ENCODE data around the gene NXPH3. TPM values are rescaled to one million over a fixed set of nuclear protein-coding genes. Genes with fewer than 3 reads are reported as not detected.
A peak's percentile ranks its signal among the peaks of the same experiment; 100 is the strongest.

Gene NXPH3
- total and polyA plus RNA-seq, 2 of the 13 experiments (the other 11 are each of a cell fraction or from before 2014, with no cell fraction given) = 0.04 to 0.58 TPM

GRCh38 chr17:49554694-49555494, 20.8 kb upstream of the NXPH3 start:
- WGBS (ENCODE audit: low lambda C conversion rate) = 13% methylated on average over 11 of the region's 14 CpGs
- TF ChIP-seq TEAD3 (CRISPR knock-in tag; optimal IDR thresholded peaks at IDR 0.05; ENCODE audit: borderline replicate concordance) (peak; percentile 60), U2AF1 (optimal IDR thresholded peaks at IDR 0.05; ENCODE audit: low read depth, low read length) (no peak), USF2 (IDR thresholded peaks at IDR 0.05; ENCODE audit: low read depth, low read length) (peak; percentile 49), USF2 (CRISPR knock-in tag; IDR thresholded peaks at IDR 0.05; ENCODE audit: borderline replicate concordance) (peak; percentile 64; the same call in 1 of the 2 replicates), ATRX (CRISPR knock-in tag; IDR thresholded peaks at IDR 0.05; ENCODE audit: borderline replicate concordance) (no peak), DMAP1 (CRISPR knock-in tag; IDR thresholded peaks at IDR 0.05) (no peak), CTCF (CRISPR knock-in tag; IDR thresholded peaks at IDR 0.05) (peak; percentile 7; the same call in 1 of the 2 replicates), ZFP1 (CRISPR knock-in tag; IDR thresholded peaks at IDR 0.05) (no peak), MYC (CRISPR knock-in tag; IDR thresholded peaks at IDR 0.05; ENCODE audit: borderline replicate concordance) (peak; percentile 15; the same call in 1 of the 2 replicates), RAD51 (IDR thresholded peaks at IDR 0.05; ENCODE audit: borderline replicate concordance) (peak; percentile 8; the same call in 1 of the 2 replicates), ZNF768 (CRISPR knock-in tag; IDR thresholded peaks at IDR 0.05) (peak; percentile 66; the same call in 1 of the 2 replicates), ZBTB8A (CRISPR knock-in tag; IDR thresholded peaks at IDR 0.05; ENCODE audit: borderline replicate concordance, low read depth) (no peak)
- TF ChIP-seq, protein P1, sequence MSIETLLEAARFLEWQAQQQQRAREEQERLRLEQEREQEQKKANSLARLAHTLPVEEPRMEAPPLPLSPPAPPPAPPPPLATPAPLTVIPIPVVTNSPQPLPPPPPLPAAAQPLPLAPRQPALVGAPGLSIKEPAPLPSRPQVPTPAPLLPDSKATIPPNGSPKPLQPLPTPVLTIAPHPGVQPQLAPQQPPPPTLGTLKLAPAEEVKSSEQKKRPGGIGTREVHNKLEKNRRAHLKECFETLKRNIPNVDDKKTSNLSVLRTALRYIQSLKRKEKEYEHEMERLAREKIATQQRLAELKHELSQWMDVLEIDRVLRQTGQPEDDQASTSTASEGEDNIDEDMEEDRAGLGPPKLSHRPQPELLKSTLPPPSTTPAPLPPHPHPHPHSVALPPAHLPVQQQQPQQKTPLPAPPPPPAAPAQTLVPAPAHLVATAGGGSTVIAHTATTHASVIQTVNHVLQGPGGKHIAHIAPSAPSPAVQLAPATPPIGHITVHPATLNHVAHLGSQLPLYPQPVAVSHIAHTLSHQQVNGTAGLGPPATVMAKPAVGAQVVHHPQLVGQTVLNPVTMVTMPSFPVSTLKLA (IDR thresholded peaks at IDR 0.05) = peak; percentile 13
- TF ChIP-seq, protein P2, sequence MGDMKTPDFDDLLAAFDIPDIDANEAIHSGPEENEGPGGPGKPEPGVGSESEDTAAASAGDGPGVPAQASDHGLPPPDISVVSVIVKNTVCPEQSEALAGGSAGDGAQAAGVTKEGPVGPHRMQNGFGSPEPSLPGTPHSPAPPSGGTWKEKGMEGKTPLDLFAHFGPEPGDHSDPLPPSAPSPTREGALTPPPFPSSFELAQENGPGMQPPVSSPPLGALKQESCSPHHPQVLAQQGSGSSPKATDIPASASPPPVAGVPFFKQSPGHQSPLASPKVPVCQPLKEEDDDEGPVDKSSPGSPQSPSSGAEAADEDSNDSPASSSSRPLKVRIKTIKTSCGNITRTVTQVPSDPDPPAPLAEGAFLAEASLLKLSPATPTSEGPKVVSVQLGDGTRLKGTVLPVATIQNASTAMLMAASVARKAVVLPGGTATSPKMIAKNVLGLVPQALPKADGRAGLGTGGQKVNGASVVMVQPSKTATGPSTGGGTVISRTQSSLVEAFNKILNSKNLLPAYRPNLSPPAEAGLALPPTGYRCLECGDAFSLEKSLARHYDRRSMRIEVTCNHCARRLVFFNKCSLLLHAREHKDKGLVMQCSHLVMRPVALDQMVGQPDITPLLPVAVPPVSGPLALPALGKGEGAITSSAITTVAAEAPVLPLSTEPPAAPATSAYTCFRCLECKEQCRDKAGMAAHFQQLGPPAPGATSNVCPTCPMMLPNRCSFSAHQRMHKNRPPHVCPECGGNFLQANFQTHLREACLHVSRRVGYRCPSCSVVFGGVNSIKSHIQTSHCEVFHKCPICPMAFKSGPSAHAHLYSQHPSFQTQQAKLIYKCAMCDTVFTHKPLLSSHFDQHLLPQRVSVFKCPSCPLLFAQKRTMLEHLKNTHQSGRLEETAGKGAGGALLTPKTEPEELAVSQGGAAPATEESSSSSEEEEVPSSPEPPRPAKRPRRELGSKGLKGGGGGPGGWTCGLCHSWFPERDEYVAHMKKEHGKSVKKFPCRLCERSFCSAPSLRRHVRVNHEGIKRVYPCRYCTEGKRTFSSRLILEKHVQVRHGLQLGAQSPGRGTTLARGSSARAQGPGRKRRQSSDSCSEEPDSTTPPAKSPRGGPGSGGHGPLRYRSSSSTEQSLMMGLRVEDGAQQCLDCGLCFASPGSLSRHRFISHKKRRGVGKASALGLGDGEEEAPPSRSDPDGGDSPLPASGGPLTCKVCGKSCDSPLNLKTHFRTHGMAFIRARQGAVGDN (CRISPR knock-in tag; IDR thresholded peaks at IDR 0.05) = peak; percentile 44; the same call in 1 of the 2 replicates

More at GRCh38 chr17:49554694-49555494, 20.8 kb upstream of the NXPH3 start:
- CTCF ChIA-PET (ENCODE audit: low intra/inter-chr PET ratio, low total read pairs) = interaction anchor here (1.2 to 3.8 kb wide), 3 partner anchors 120 to 149 kb away, joined by 3 to 75 read pairs (median 27); no protein-coding TSS in a partner anchor
- in situ Hi-C loops (cut with HindIII; ENCODE audit: extremely low pct_ligation_motif_present, low pct_unique_long_range_greater_than_20kb) = loop anchor here (5.0 kb wide), 2 partner anchors 58 to 143 kb away; partner anchors contain the start of genes NGFR and PHB1
- Histone ChIP-seq H3K79me2 (ENCODE audit: insufficient read depth, low read length) (no peaks in the 10 kb centered on the region), H3K36me3 (replicated peaks in 1 of 2; ENCODE audit: control insufficient read depth in 1 of 2, insufficient read depth in 2 of 2, low read length in 2 of 2) (no peaks in the 10 kb centered on the region), H3K9ac (ENCODE audit: insufficient read depth, low read depth, low read length) (no peak overlapping the region), H3K27me3 (ENCODE audit: control insufficient read depth in 1 of 2, insufficient read depth in 2 of 2, low read length in 2 of 2) (peaks cover 14 to 37% of the 10 kb centered on the region in 2 experiments), H3K9me3 (ENCODE audit: low read length) (no peaks in the 10 kb centered on the region), H3K27ac (ENCODE audit: extremely low read length, insufficient read depth, low read length) (no peak overlapping the region), H2AFZ (ENCODE audit: low read length) (peak overlapping the region; percentile 7), H3K4me3 (replicated peaks in 1 of 3; ENCODE audit: insufficient read depth in 1 of 3, low read depth in 2 of 3, low read length in 3 of 3) (no peak overlapping the region; a peak in 1 of 6 replicates), H4K20me1 (ENCODE audit: insufficient read depth, low read length) (no peaks in the 10 kb centered on the region), H3K4me1 (ENCODE audit: insufficient read depth, low read length) (peaks cover 51% of the 10 kb centered on the region), H3K4me2 (ENCODE audit: low read depth, low read length) (peak overlapping the region; percentile 83)
- BruUV-seq (replicated peaks) = no TSS peak
- FAIRE-seq = no peak
- ATAC-seq = no peak
- DNase-seq (ENCODE audit: low spot score) = no peak
- POLR2A ChIA-PET = no interaction called here
- intact Hi-C loops (cut with micrococcal nuclease; ENCODE audit: unreplicated experiment) = loop anchor here (10.0 kb wide), 1 partner anchor 240 kb away; no protein-coding TSS in a partner anchor

Data from HepG2 (cell line).